ENCODE measurements around the gene MRPS2.

MRPS2 gene

GRCh38 chr9:135480940-135481310 is 19.6 kb upstream of the MRPS2 start:
- DNase-seq (ENCODE audit: low read depth in 2 of 2) = no peak
- TF ChIP-seq CTCF (IDR thresholded peaks at IDR 0.05; ENCODE audit: low read depth, low read length) = no peak
- peak overlapping the region; percentile 73 to 80 for H3K4me3 ChIP-seq (replicated peaks in 1 of 2; ENCODE audit: low read depth in 2 of 2, low read length in 2 of 2)

- TF ChIP-seq CTCF (IDR thresholded peaks at IDR 0.05; ENCODE audit: low read depth, low read length) = no peak
- no peak overlapping the region for H3K4me3 ChIP-seq (replicated peaks in 1 of 2; ENCODE audit: low read depth in 2 of 2, low read length in 2 of 2)
- no peak for DNase-seq (ENCODE audit: low read depth in 2 of 2)
Observed at GRCh38 chr9:135482015-135482754, 18.3 kb upstream of the MRPS2 start.

- TF ChIP-seq CTCF (IDR thresholded peaks at IDR 0.05; ENCODE audit: low read depth, low read length) = no peak
- no peak for DNase-seq (ENCODE audit: low read depth in 2 of 2)
- no peak overlapping the region for H3K4me3 ChIP-seq (replicated peaks in 1 of 2; ENCODE audit: low read depth in 2 of 2, low read length in 2 of 2)
Observed at GRCh38 chr9:135484460-135485277, 15.8 kb upstream of the MRPS2 start.

GRCh38 chr9:135485385-135485784 is 15.1 kb upstream of the MRPS2 start:
- no peak for DNase-seq (ENCODE audit: low read depth in 2 of 2)
- H3K4me3 ChIP-seq (replicated peaks in 1 of 2; ENCODE audit: low read depth in 2 of 2, low read length in 2 of 2) = no peak overlapping the region
- no peak for TF ChIP-seq CTCF (IDR thresholded peaks at IDR 0.05; ENCODE audit: low read depth, low read length)

GRCh38 chr9:135485832-135486231 is 14.7 kb upstream of the MRPS2 start:
- DNase-seq (ENCODE audit: low read depth in 2 of 2) = no peak
- no peak for TF ChIP-seq CTCF (IDR thresholded peaks at IDR 0.05; ENCODE audit: low read depth, low read length)
- H3K4me3 ChIP-seq (replicated peaks in 1 of 2; ENCODE audit: low read depth in 2 of 2, low read length in 2 of 2) = no peak overlapping the region

- no peak for DNase-seq (ENCODE audit: low read depth in 2 of 2)
- no peak overlapping the region for H3K4me3 ChIP-seq (replicated peaks in 1 of 2; ENCODE audit: low read depth in 2 of 2, low read length in 2 of 2)
- TF ChIP-seq CTCF (IDR thresholded peaks at IDR 0.05; ENCODE audit: low read depth, low read length) = no peak
Observed at GRCh38 chr9:135486267-135487065, 14.0 kb upstream of the MRPS2 start.
